Fibroblast of skin of abdomen (primary cell): ENCODE results near the gene ACVR1.
"Not testable (repeated sequence)": the region's sequence is repeated elsewhere in the genome, so short reads cannot be mapped to it uniquely, and the experiment has no call there.

Experiments
- DNase-seq: peaks from one replicate; pipeline ENCODE4 v3.0.0-alpha.2; 2013

The ACVR1 gene

GRCh38 chr2:157893611-157894010 lies 17.5 kb upstream of the ACVR1 start:
- DNase-seq: no peak

GRCh38 chr2:157891643-157892041 lies 15.5 kb upstream of the ACVR1 start:
- DNase-seq: no peak

GRCh38 chr2:157890969-157891642 lies 15.0 kb upstream of the ACVR1 start:
- no peak for DNase-seq

GRCh38 chr2:157887946-157888345 lies 11.8 kb upstream of the ACVR1 start:
- no peak for DNase-seq

- not testable (repeated sequence) for DNase-seq
Measured at GRCh38 chr2:157884533-157884932, 8.4 kb upstream of the ACVR1 start.

- no peak for DNase-seq
Measured at GRCh38 chr2:157880927-157881326, 4.8 kb upstream of the ACVR1 start.

- no peak for DNase-seq
Measured at GRCh38 chr2:157877761-157878400, 1.8 kb upstream of the ACVR1 start.

GRCh38 chr2:157876786-157877138 lies 632 bp upstream of the ACVR1 start:
- no peak for DNase-seq

- no peak for DNase-seq
Measured at GRCh38 chr2:157875641-157876065, 477 bp downstream of the ACVR1 start.

- DNase-seq: peak; percentile 94
Measured at GRCh38 chr2:157874997-157875640, 1.0 kb downstream of the ACVR1 start.

- no peak for DNase-seq
Measured at GRCh38 chr2:157874348-157874747, 1.8 kb downstream of the ACVR1 start.

- DNase-seq: no peak
Measured at GRCh38 chr2:157872791-157873190, 3.3 kb downstream of the ACVR1 start.

- no peak for DNase-seq
Measured at GRCh38 chr2:157871415-157871814, 4.7 kb downstream of the ACVR1 start.

GRCh38 chr2:157868993-157869392 lies 7.1 kb downstream of the ACVR1 start:
- no peak for DNase-seq

- no peak for DNase-seq
Measured at GRCh38 chr2:157867703-157868102, 8.4 kb downstream of the ACVR1 start.

- DNase-seq: no peak
Measured at GRCh38 chr2:157866666-157867642, 9.2 kb downstream of the ACVR1 start.

- peak; percentile 40 for DNase-seq
Measured at GRCh38 chr2:157866202-157866601, 9.9 kb downstream of the ACVR1 start.

GRCh38 chr2:157864857-157865430 lies 11.2 kb downstream of the ACVR1 start:
- DNase-seq: no peak

- no peak for DNase-seq
Measured at GRCh38 chr2:157858846-157859245, 17.3 kb downstream of the ACVR1 start.

GRCh38 chr2:157857881-157858280 lies 18.2 kb downstream of the ACVR1 start:
- no peak for DNase-seq

- no peak for DNase-seq
Measured at GRCh38 chr2:157856187-157856515, 20.0 kb downstream of the ACVR1 start.

GRCh38 chr2:157853820-157854219 lies 22.3 kb downstream of the ACVR1 start:
- no peak for DNase-seq

GRCh38 chr2:157853211-157853610 lies 22.9 kb downstream of the ACVR1 start:
- DNase-seq: no peak
